HG03354 (cell line): ENCODE measurements around the gene COTL1.
"Not testable (repeated sequence)": the region's sequence is repeated elsewhere in the genome, so short reads cannot be mapped to it uniquely, and the experiment has no call there.

Source experiments
- ATAC-seq: cut with Tn5 transposase; IDR thresholded peaks from one replicate; pipeline ENCODE4 v1.9.1; 2021; ENCODE audit warnings: mild to moderate bottlenecking; ENCODE audit not compliant: unreplicated experiment, poor library complexity, severe bottlenecking

Gene COTL1

GRCh38 chr16:84560269-84560668, 57.6 kb downstream of the COTL1 start:
- no peak for ATAC-seq

GRCh38 chr16:84559311-84559932, 58.5 kb downstream of the COTL1 start:
- ATAC-seq: no peak

GRCh38 chr16:84558850-84559249, 59.0 kb downstream of the COTL1 start:
- not testable (repeated sequence) for ATAC-seq

- ATAC-seq: no peak
These were observed 60.4 kb downstream of the COTL1 start for GRCh38 chr16:84557504-84557903.

GRCh38 chr16:84557059-84557458, 60.8 kb downstream of the COTL1 start:
- no peak for ATAC-seq

- ATAC-seq: no peak
These were observed 62.3 kb downstream of the COTL1 start for GRCh38 chr16:84555418-84556196.

GRCh38 chr16:84554627-84555328, 63.1 kb downstream of the COTL1 start:
- ATAC-seq: no peak

- ATAC-seq: no peak
These were observed 63.9 kb downstream of the COTL1 start for GRCh38 chr16:84553873-84554399.

GRCh38 chr16:84552135-84552534, 65.7 kb downstream of the COTL1 start:
- no peak for ATAC-seq

GRCh38 chr16:84550096-84550495, 67.8 kb downstream of the COTL1 start:
- ATAC-seq: no peak

GRCh38 chr16:84548971-84549844, 68.7 kb downstream of the COTL1 start:
- no peak for ATAC-seq

GRCh38 chr16:84548508-84548907, 69.4 kb downstream of the COTL1 start:
- no peak for ATAC-seq

GRCh38 chr16:84547546-84548061, 70.3 kb downstream of the COTL1 start:
- ATAC-seq: no peak

- ATAC-seq: no peak
These were observed 71.0 kb downstream of the COTL1 start for GRCh38 chr16:84546669-84547545.

- no peak for ATAC-seq
These were observed 72.7 kb downstream of the COTL1 start for GRCh38 chr16:84545114-84545737.

GRCh38 chr16:84544031-84544773, 73.7 kb downstream of the COTL1 start:
- no peak for ATAC-seq

GRCh38 chr16:84543253-84543652, 74.6 kb downstream of the COTL1 start:
- no peak for ATAC-seq
